ENCODE data around the gene ST3GAL3. TPM values are rescaled to one million over a fixed set of nuclear protein-coding genes. Genes with fewer than 3 reads are reported as not detected.

ST3GAL3 gene
- total RNA-seq, 1 experiment from 2014 or later: 8.3 TPM

GRCh38 chr1:43975249-43975961 is 268.1 kb downstream of the ST3GAL3 start:
- DNase-seq: no peak
- Histone ChIP-seq H3K79me2 (ENCODE audit: insufficient read depth, low read length) (peaks cover 3% of the 10 kb centered on the region; the same call in 1 of the 2 replicates), H3K4me2 (ENCODE audit: insufficient read depth, insufficient read length, low read length) (peak overlapping the region; percentile 82), H3T11ph (ENCODE audit: low read length) (no peak overlapping the region), H2BK12ac (ENCODE audit: insufficient read length, low read depth, low read length) (no peak overlapping the region), H3K23ac (ENCODE audit: insufficient read length, low read depth, low read length) (no peak overlapping the region), H4K20me1 (ENCODE audit: control insufficient read depth, insufficient read depth, insufficient read length) (no peaks in the 10 kb centered on the region), H2BK20ac (ENCODE audit: low read depth, low read length, poor library complexity, severe bottlenecking) (no peak overlapping the region), H3K79me1 (ENCODE audit: insufficient read depth, low read depth, low read length, poor library complexity, severe bottlenecking) (peaks cover 9% of the 10 kb centered on the region), H4K5ac (ENCODE audit: insufficient read length, low read depth, low read length) (no peak overlapping the region), H4K8ac (replicated peaks; ENCODE audit: insufficient read length, low read depth, low read length) (no peak overlapping the region), H2BK5ac (ENCODE audit: insufficient read length, low read length) (no peak overlapping the region), H3K14ac (ENCODE audit: insufficient read depth, low read length) (peak overlapping the region; percentile 82), H3K27me3 (ENCODE audit: insufficient read depth, low read length) (no peaks in the 10 kb centered on the region), H2AK5ac (ENCODE audit: insufficient read length, low read length) (no peak overlapping the region), H3K9me3 (ENCODE audit: control insufficient read depth, low read depth, low read length) (no peaks in the 10 kb centered on the region), H4K91ac (ENCODE audit: insufficient read length, low read depth, low read length) (no peak overlapping the region), H2AFZ (ENCODE audit: low read length) (no peak overlapping the region), H3K18ac (ENCODE audit: insufficient read length, low read depth, low read length) (peak overlapping the region; percentile 12), H3K27ac (ENCODE audit: insufficient read length, low read depth, low read length) (no peak overlapping the region), H2BK120ac (ENCODE audit: low read depth, low read length, poor library complexity, severe bottlenecking) (no peak overlapping the region), H3K23me2 (ENCODE audit: insufficient read length, low read depth, low read length, poor library complexity, severe bottlenecking) (peaks cover 23% of the 10 kb centered on the region), H3K4ac (ENCODE audit: low read depth, low read length) (no peak overlapping the region), H3K4me1 (ENCODE audit: insufficient read depth, low read length) (peaks cover 6% of the 10 kb centered on the region; the same call in 1 of the 2 replicates), H2BK15ac (ENCODE audit: low read depth, low read length) (no peak overlapping the region), H3K56ac (ENCODE audit: insufficient read length, low read depth, low read length) (no peak overlapping the region), H3K9ac (ENCODE audit: extremely low read depth, insufficient read length, low read length) (peak overlapping the region; percentile 53)
- Mint-ChIP-seq H3K4me3 (peak overlapping the region; percentile 82 to 95), H3K27ac (peak overlapping the region in 2 of 3 experiments; percentile 79; a peak in 4 of 7 replicates), H3K36me3 (ENCODE audit: insufficient read depth in 1 of 3, low read depth in 3 of 3) (peaks cover 23 to 50% (median 38%) of the 10 kb centered on the region in 3 experiments; a peak in 6 of 7 replicates), H3K9me3 (no peaks in the 10 kb centered on the region; a peak in 1 of 5 replicates), H3K4me1 (peaks cover 36 to 42% of the 10 kb centered on the region in 2 experiments), H3K27me3 (ENCODE audit: low read depth) (no peaks in the 10 kb centered on the region)
- WGBS (ENCODE audit: extremely low coverage, insufficient read length, low lambda C conversion rate): no CpG with 5 or more reads among the region's 34 CpGs
- TF ChIP-seq CTCF (conservative IDR thresholded peaks at IDR 0.05): no peak
